IMR-90 (cell line): Measurements from ENCODE around the gene PPP1R13B. TPM values are rescaled to one million over a fixed set of nuclear protein-coding genes. Genes with fewer than 3 reads are reported as not detected.

Experiments used
- ATAC-seq: fragments of 200-7000 bp; cut with Tn5 transposase; 2 replicates; pipeline ENCODE4 v1.9.1; 2020; ENCODE audit warnings: low read depth, mild to moderate bottlenecking, moderate library complexity
- BruUV-seq: library from RNA; stranded (reverse); fragments of 400-500 nt; replicated peaks from 2 replicates; lab custom pipeline; 2021; lab: Mats Ljungman, UMichigan
- CTCF ChIA-PET: fragments of 300-600 bp; formaldehyde crosslinking; extraction: SDS; loops from one replicate; lab custom pipeline; 2021; ENCODE audit warnings: antibody characterized with exemption; lab: Yijun Ruan, JAX
- POLR2A ChIA-PET: fragments of 300-600 bp; sonication (Branson Sonifier 250); formaldehyde crosslinking; loops from one replicate; lab custom pipeline; 2022; ENCODE audit warnings: antibody characterized with exemption; ENCODE audit not compliant: unreplicated experiment; lab: Charles Lee
- DNase-seq: peaks from one replicate; pipeline ENCODE4 v3.0.0; 2013
- H2AFZ ChIP-seq: replicated peaks from 2 replicates; pipeline ENCODE3; 2013; ENCODE audit warnings: low read length, mild to moderate bottlenecking; ENCODE audit not compliant: poor library complexity
- H2AK5ac ChIP-seq: 2 replicates; pipeline ENCODE4 v1.6.1; 2013; ENCODE audit warnings: low read depth, low read length, inconsistent platforms
- H2AK9ac ChIP-seq: replicated peaks from 2 replicates; pipeline ENCODE3; 2013; ENCODE audit warnings: mild to moderate bottlenecking, low read depth, low read length, moderate library complexity; ENCODE audit not compliant: poor library complexity
- H2BK120ac ChIP-seq: 2 replicates; pipeline ENCODE4 v1.6.1; 2013; ENCODE audit warnings: low read depth, low read length, inconsistent platforms
- H2BK15ac ChIP-seq: 3 replicates; pipeline ENCODE4 v1.6.1; 2013; ENCODE audit warnings: low read depth, low read length, inconsistent platforms
- H2BK20ac ChIP-seq: 2 replicates; pipeline ENCODE4 v1.6.1; 2013; ENCODE audit warnings: low read depth, mild to moderate bottlenecking, inconsistent platforms, low read length, moderate library complexity
- H2BK5ac ChIP-seq: 2 replicates; pipeline ENCODE4 v1.6.1; 2013; ENCODE audit warnings: mild to moderate bottlenecking, low read depth, low read length, inconsistent platforms; ENCODE audit not compliant: poor library complexity, severe bottlenecking
- H3K14ac ChIP-seq: replicated peaks from 2 replicates; pipeline ENCODE4 v1.6.1; 2013; ENCODE audit warnings: low read depth, low read length, inconsistent platforms
- H3K18ac ChIP-seq: 2 replicates; pipeline ENCODE4 v1.6.1; 2013; ENCODE audit warnings: low read depth, low read length, control low read depth
- H3K23ac ChIP-seq: 2 replicates; pipeline ENCODE4 v1.6.1; 2013; ENCODE audit warnings: low read depth, low read length, inconsistent platforms
- H3K27ac ChIP-seq: 2 replicates; pipeline ENCODE4 v1.5.1; 2013; ENCODE audit warnings: mild to moderate bottlenecking, control low read depth, low read length; ENCODE audit not compliant: insufficient read depth
- H3K27me3 ChIP-seq: 2 replicates; pipeline ENCODE4 v1.6.1; 2013; ENCODE audit warnings: low read length; ENCODE audit not compliant: control insufficient read depth, insufficient read depth
- H3K36me3 ChIP-seq: 2 replicates; pipeline ENCODE4 v1.6.1; 2013; ENCODE audit warnings: low read length, mixed read lengths; ENCODE audit not compliant: control insufficient read depth, insufficient read depth
- H3K4ac ChIP-seq: 2 replicates; pipeline ENCODE4 v1.6.1; 2013; ENCODE audit warnings: low read depth, low read length, inconsistent platforms
- H3K4me1 ChIP-seq: 2 replicates; pipeline ENCODE4 v1.6.1; 2013; ENCODE audit warnings: low read length, mixed read lengths; ENCODE audit not compliant: control insufficient read depth, insufficient read depth
- H3K4me2 ChIP-seq: 2 replicates; pipeline ENCODE4 v1.6.1; 2013; ENCODE audit warnings: low read depth, mild to moderate bottlenecking, control low read depth, low read length, moderate library complexity
- H3K4me3 ChIP-seq: 2 replicates; pipeline ENCODE4 v1.5.1; 2013; ENCODE audit warnings: low read depth, mild to moderate bottlenecking, control low read depth, low read length, moderate library complexity; ENCODE audit not compliant: insufficient read depth
- H3K56ac ChIP-seq: 2 replicates; pipeline ENCODE4 v1.6.1; 2013; ENCODE audit warnings: low read length, inconsistent platforms; ENCODE audit not compliant: insufficient read depth; ENCODE audit errors: extremely low read depth
- H3K79me1 ChIP-seq, 2 experiments: 2 replicates each; pipeline ENCODE4 v1.6.1; 2013; ENCODE audit warnings: low read length in 2 of 2, inconsistent platforms in 1 of 2, low read depth in 1 of 2
- H3K9ac ChIP-seq: 2 replicates; pipeline ENCODE4 v1.6.1; 2013; ENCODE audit warnings: low read depth, low read length, control low read depth
- H3K9me1 ChIP-seq: 2 replicates; pipeline ENCODE4 v1.6.1; 2013; ENCODE audit warnings: low read length, inconsistent platforms; ENCODE audit not compliant: insufficient read depth
- H3K9me3 ChIP-seq: 2 replicates; pipeline ENCODE4 v1.6.1; 2013; ENCODE audit warnings: low read length; ENCODE audit not compliant: control insufficient read depth, insufficient read depth
- H4K20me1 ChIP-seq: 2 replicates; pipeline ENCODE4 v1.6.1; 2013; ENCODE audit warnings: low read length, inconsistent platforms; ENCODE audit not compliant: insufficient read depth
- H4K5ac ChIP-seq: 2 replicates; pipeline ENCODE4 v1.6.1; 2013; ENCODE audit warnings: mild to moderate bottlenecking, low read depth, low read length, control low read depth
- H4K8ac ChIP-seq, 2 experiments: 2 replicates each; pipeline ENCODE4 v1.6.1; 2013; ENCODE audit warnings: low read depth in 2 of 2, low read length in 2 of 2, control low read depth in 1 of 2, inconsistent platforms in 1 of 2
- H4K91ac ChIP-seq: 2 replicates; pipeline ENCODE4 v1.6.1; 2013; ENCODE audit warnings: low read depth, low read length, inconsistent platforms; ENCODE audit not compliant: insufficient read depth
- BHLHE40 ChIP-seq: fragments of 150-350 bp; IDR thresholded peaks from 2 replicates; pipeline ENCODE4 v1.6.1; 2016; ENCODE audit warnings: mild to moderate bottlenecking, low read depth, low read length
- CEBPB ChIP-seq: IDR thresholded peaks from 2 replicates; pipeline ENCODE4 v1.6.1; 2012; ENCODE audit warnings: low read depth, low read length, improper control_type of control experiment
- NFE2L2 ChIP-seq: fragments of 150-350 bp; IDR thresholded peaks from 2 replicates; pipeline ENCODE4 v1.6.1; 2016; ENCODE audit warnings: low read depth, mild to moderate bottlenecking, low read length
- POLR2A ChIP-seq: IDR thresholded peaks from 2 replicates; pipeline ENCODE4 v1.6.1; 2012; ENCODE audit warnings: mild to moderate bottlenecking, low read depth, low read length
- RCOR1 ChIP-seq: IDR thresholded peaks from 2 replicates; pipeline ENCODE4 v1.6.1; 2012; ENCODE audit warnings: mild to moderate bottlenecking, low read length, improper control_type of control experiment; ENCODE audit not compliant: insufficient replicate concordance
- RFX5 ChIP-seq: IDR thresholded peaks from 2 replicates; pipeline ENCODE4 v1.8.0; 2012; ENCODE audit warnings: low read depth, mild to moderate bottlenecking, low read length, moderate library complexity
- WGBS, 2 experiments: methylation state at CpG; one replicate each; pipeline versions ENCODE4 v1.1.5 to v1.1.7; 2013; ENCODE audit warnings: missing lambda C conversion rate in 2 of 2; ENCODE audit not compliant: insufficient read length in 1 of 2; ENCODE audit errors: extremely low coverage in 2 of 2; 5-methylcytosine and 5-hydroxymethylcytosine counted together
- dilution Hi-C: fragments of 300-500 bp; cut with HindIII; formaldehyde crosslinking; loops from one replicate; pipeline ENCODE4 v1.14.3; 2018; ENCODE audit warnings: low sequenced_read_pairs; ENCODE audit not compliant: unreplicated experiment
- in situ Hi-C: fragments of 300-500 bp; cut with MboI; formaldehyde crosslinking; loops from 3 replicates; pipeline ENCODE4 v1.14.3; 2019; ENCODE audit warnings: low sequenced_read_pairs, inconsistent platforms, mixed read lengths
- intact Hi-C: fragments of 100-400 bp; cut with micrococcal nuclease; formaldehyde crosslinking; loops from 2 replicates; pipeline ENCODE4 v1.10.0; 2022
- polyA plus RNA-seq, 3 experiments: library from polyadenylated mRNA; depleted of rRNA; stranded (reverse); fragments of >200 nt; gene quantifications; 2 replicates each; pipeline ENCODE4 v1.2.3, GENCODE V29; 2012; ENCODE audit warnings: low replicate concordance in 1 of 3
- total RNA-seq: library from RNA; depleted of rRNA; stranded (reverse); fragments of >200 nt; gene quantifications from 2 replicates; pipeline ENCODE4 v1.2.3, GENCODE V29; 2012
- TF ChIP-seq, protein P1 (sequence below): fragments of 150-350 bp; IDR thresholded peaks from 2 replicates; pipeline ENCODE4 v1.6.1; 2016; ENCODE audit warnings: low read depth, mild to moderate bottlenecking, low read length, moderate library complexity, borderline replicate concordance

PPP1R13B gene
- total and polyA plus RNA-seq, 2 of the 4 experiments (the other 2 are of a cell fraction), result 1.6 to 2.8 TPM

DNA sequence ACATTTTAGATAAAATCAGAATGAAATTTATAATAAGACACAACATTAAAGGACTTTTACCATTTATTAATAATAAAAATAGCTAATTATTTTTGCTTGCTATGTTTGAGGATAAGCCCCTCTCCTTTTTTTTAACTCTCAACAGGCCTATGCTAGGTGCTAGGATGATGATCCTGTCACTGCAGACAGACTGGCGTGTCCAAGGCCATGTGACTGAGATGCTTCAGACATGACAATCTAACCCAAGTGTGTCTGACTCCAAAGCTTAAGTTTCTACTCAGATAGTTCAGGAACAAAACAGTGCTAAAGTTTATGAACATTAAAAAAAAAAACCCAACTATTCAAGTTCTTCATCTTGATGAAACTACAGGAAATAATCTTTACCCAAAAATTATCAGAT lies 29.8 kb downstream of the PPP1R13B start:
- Histone ChIP-seq H3K79me1 (no peaks in the 10 kb centered on the region), H3K4me1 (no peaks in the 10 kb centered on the region), H3K9ac (no peak overlapping the region), H4K20me1 (no peaks in the 10 kb centered on the region), H2BK5ac (no peak overlapping the region), H2BK120ac (no peak overlapping the region), H3K27me3 (no peaks in the 10 kb centered on the region; the same call in 1 of the 2 replicates), H4K5ac (no peak overlapping the region), H2AFZ (no peak overlapping the region), H3K4me3 (no peak overlapping the region), H4K91ac (no peak overlapping the region), H2BK15ac (no peak overlapping the region), H3K9me1 (no peaks in the 10 kb centered on the region), H3K23ac (no peak overlapping the region), H3K56ac (no peak overlapping the region), H4K8ac (no peak overlapping the region), H3K36me3 (no peaks in the 10 kb centered on the region), H3K9me3 (no peaks in the 10 kb centered on the region), H3K27ac (no peak overlapping the region), H3K14ac (no peak overlapping the region), H3K4me2 (no peak overlapping the region), H3K4ac (no peak overlapping the region), H2AK5ac (no peak overlapping the region), H3K18ac (no peak overlapping the region), H2AK9ac (no peak overlapping the region), H2BK20ac (no peak overlapping the region)
- BruUV-seq, result no TSS peak
- no peak for ATAC-seq
- dilution Hi-C loops, result no loop called here
- WGBS, 2 experiments, result no CpG with 5 or more reads among the region's 1 CpG
- ChIA-PET POLR2A (no interaction called here), CTCF (interaction anchor here (0.8 to 1.1 kb wide), 2 partner anchors 11 to 13 kb away, joined by 3 read pairs; no protein-coding TSS in a partner anchor)
- intact Hi-C loops, result no loop called here
- no peak for DNase-seq
- TF ChIP-seq BHLHE40, result no peak
- TF ChIP-seq CEBPB, result no peak
- no peak for TF ChIP-seq NFE2L2
- TF ChIP-seq POLR2A, result no peak
- TF ChIP-seq RFX5, result no peak
- no peak for TF ChIP-seq RCOR1
- TF ChIP-seq, protein P1, sequence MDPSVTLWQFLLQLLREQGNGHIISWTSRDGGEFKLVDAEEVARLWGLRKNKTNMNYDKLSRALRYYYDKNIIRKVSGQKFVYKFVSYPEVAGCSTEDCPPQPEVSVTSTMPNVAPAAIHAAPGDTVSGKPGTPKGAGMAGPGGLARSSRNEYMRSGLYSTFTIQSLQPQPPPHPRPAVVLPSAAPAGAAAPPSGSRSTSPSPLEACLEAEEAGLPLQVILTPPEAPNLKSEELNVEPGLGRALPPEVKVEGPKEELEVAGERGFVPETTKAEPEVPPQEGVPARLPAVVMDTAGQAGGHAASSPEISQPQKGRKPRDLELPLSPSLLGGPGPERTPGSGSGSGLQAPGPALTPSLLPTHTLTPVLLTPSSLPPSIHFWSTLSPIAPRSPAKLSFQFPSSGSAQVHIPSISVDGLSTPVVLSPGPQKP, result no peak
- in situ Hi-C loops, result no loop called here
